ENCODE data around the gene SLX4IP. TPM values are rescaled to one million over a fixed set of nuclear protein-coding genes. Genes with fewer than 3 reads are reported as not detected.

Gene SLX4IP
- polyA plus RNA-seq, 1 experiment, result 2.8 TPM

DNA sequence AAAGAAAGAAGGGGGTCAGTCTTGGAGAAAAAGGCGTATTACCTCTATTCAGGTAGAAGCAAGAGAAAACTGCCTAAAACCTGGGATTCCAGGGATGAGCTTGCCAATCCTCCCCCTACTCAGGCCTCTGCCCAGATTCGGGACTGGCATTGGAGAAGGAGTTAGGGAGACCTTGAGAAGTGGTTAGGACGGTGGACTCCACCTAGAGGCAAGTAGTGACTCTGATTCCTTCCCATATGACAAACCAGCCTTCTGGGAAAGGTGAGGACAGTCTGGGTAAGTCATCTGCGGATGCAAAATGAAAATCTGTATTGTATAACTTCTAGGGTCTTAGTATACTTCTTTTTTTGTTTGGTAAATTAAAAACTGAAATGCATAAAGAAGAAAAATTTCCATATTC lies 43.8 kb downstream of the SLX4IP start:
- POLR2A ChIA-PET, result no interaction called here
- TF ChIP-seq, protein P1, sequence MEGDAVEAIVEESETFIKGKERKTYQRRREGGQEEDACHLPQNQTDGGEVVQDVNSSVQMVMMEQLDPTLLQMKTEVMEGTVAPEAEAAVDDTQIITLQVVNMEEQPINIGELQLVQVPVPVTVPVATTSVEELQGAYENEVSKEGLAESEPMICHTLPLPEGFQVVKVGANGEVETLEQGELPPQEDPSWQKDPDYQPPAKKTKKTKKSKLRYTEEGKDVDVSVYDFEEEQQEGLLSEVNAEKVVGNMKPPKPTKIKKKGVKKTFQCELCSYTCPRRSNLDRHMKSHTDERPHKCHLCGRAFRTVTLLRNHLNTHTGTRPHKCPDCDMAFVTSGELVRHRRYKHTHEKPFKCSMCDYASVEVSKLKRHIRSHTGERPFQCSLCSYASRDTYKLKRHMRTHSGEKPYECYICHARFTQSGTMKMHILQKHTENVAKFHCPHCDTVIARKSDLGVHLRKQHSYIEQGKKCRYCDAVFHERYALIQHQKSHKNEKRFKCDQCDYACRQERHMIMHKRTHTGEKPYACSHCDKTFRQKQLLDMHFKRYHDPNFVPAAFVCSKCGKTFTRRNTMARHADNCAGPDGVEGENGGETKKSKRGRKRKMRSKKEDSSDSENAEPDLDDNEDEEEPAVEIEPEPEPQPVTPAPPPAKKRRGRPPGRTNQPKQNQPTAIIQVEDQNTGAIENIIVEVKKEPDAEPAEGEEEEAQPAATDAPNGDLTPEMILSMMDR (IDR thresholded peaks at IDR 0.05; ENCODE audit: low read depth, low read length), result no peak
- H3K27ac ChIP-seq (ENCODE audit: low read depth, low read length), result no peak overlapping the region
- DNase-seq (ENCODE audit: low read depth, low spot score), result no peak
- no peaks in the 10 kb centered on the region; the same call in 1 of the 2 replicates for H3K9me3 ChIP-seq (ENCODE audit: control insufficient read depth, insufficient read depth, low read length)
- no peak overlapping the region for H3K4me3 ChIP-seq (ENCODE audit: low read depth, low read length)
- CTCF ChIA-PET, result no interaction called here
- H3K27me3 ChIP-seq (ENCODE audit: control insufficient read depth, insufficient read depth, low read length), result no peaks in the 10 kb centered on the region

DNA sequence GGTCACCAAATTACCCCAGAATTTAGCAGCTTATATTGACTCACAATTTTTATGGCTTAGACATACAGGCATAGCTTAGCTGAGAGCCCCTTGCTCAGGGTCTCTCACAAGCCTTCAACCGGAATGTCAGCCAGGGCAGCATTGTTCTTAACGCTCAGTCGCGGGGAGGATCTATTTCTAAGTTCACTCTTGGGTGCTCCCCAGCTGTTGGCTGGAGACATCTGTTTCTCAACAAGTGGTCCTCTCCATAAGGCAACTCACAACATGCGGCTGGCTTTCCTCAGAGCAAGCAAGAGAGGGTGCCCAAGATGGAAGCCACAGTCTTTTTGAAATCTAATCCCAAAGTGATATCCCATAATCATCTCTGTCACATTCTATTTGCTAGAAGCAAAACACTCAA lies 46.6 kb downstream of the SLX4IP start:
- H3K27me3 ChIP-seq (ENCODE audit: control insufficient read depth, insufficient read depth, low read length), result no peaks in the 10 kb centered on the region
- no peak overlapping the region for H3K27ac ChIP-seq (ENCODE audit: low read depth, low read length)
- H3K4me3 ChIP-seq (ENCODE audit: low read depth, low read length), result no peak overlapping the region
- ChIA-PET POLR2A (no interaction called here), CTCF (no interaction called here)
- DNase-seq (ENCODE audit: low read depth, low spot score), result no peak
- H3K9me3 ChIP-seq (ENCODE audit: control insufficient read depth, insufficient read depth, low read length), result no peaks in the 10 kb centered on the region
- TF ChIP-seq, protein P1 (IDR thresholded peaks at IDR 0.05; ENCODE audit: low read depth, low read length), result no peak

DNA sequence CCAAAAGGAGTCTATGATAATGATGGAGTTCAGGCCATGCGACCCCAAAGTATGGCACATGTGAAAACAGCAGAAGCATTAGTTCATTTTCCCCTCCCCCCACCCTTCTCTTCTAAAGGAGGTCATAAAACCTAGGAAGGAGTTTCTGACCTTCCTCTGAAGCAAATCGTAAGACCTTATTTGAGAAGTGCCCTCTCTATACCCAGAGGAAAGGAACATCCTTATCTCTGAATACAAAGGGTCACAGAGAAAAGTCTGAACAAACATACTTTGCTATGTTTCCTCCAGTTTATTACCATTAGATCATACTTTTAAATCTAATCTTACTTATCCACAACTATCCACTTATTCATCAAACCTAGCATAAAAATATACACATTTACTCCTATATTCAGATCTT lies 48.6 kb downstream of the SLX4IP start:
- Histone ChIP-seq H3K27me3 (ENCODE audit: control insufficient read depth, insufficient read depth, low read length) (no peaks in the 10 kb centered on the region), H3K4me3 (ENCODE audit: low read depth, low read length) (no peak overlapping the region), H3K9me3 (ENCODE audit: control insufficient read depth, insufficient read depth, low read length) (no peaks in the 10 kb centered on the region), H3K27ac (ENCODE audit: low read depth, low read length) (no peak overlapping the region)
- DNase-seq (ENCODE audit: low read depth, low spot score), result no peak
- TF ChIP-seq, protein P1 (IDR thresholded peaks at IDR 0.05; ENCODE audit: low read depth, low read length), result no peak
- ChIA-PET POLR2A (no interaction called here), CTCF (no interaction called here)

DNA sequence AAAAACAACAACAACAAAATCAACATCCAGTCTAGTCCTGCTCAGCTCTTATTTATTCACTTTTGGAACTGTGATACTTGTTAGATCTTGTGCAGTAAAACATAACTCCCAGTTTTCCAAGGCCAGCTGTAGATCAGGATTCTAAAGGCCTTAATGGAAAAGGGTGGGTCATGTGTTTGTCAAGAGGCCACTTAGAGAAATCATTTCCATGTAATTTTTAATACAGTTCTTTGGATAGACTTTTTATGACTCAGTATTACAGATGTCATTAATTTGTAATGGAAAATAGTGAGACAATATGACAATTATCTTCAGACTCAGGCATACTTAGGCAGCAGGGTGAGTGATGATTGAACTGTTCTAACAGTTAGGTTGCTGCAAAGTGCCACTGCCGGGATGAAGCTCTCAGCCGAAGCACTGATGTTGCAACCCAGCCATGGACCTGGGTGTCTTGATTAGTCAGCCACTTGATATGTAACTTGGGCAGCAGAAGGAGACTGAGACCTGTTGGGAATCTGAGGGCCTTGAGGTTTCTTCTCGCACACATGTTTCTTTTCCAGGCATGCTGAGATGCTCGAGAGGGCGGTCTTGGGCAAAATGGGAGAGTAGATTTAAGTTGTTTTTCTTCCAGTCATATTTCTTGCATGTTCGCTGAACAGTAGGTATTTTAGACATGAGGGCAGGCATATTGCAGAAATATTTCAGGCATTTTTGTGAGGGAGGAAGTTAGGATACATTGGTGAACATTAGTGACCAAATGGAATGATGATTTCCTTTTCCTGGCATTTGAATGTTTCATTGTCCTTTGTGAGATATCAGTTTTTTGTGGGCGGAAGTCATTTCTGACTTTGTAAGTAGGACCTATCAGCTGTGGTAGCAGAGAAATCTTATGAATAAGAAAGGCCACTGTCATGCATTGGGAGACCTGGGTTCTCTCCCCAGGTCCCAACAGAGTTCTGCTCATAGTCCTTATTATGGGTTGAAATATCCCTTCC lies 52.3 kb downstream of the SLX4IP start:
- CTCF ChIA-PET, result interaction anchor here (0.6 kb wide), 1 partner anchor 61 kb away, joined by 3 read pairs; no protein-coding TSS in a partner anchor
- TF ChIP-seq, protein P1 (IDR thresholded peaks at IDR 0.05; ENCODE audit: low read depth, low read length), result no peak
- Histone ChIP-seq H3K9me3 (ENCODE audit: control insufficient read depth, insufficient read depth, low read length) (no peaks in the 10 kb centered on the region), H3K4me3 (ENCODE audit: low read depth, low read length) (no peak overlapping the region), H3K27ac (ENCODE audit: low read depth, low read length) (no peak overlapping the region), H3K27me3 (ENCODE audit: control insufficient read depth, insufficient read depth, low read length) (no peaks in the 10 kb centered on the region)
- DNase-seq (ENCODE audit: low read depth, low spot score), result no peak
- POLR2A ChIA-PET, result no interaction called here

DNA sequence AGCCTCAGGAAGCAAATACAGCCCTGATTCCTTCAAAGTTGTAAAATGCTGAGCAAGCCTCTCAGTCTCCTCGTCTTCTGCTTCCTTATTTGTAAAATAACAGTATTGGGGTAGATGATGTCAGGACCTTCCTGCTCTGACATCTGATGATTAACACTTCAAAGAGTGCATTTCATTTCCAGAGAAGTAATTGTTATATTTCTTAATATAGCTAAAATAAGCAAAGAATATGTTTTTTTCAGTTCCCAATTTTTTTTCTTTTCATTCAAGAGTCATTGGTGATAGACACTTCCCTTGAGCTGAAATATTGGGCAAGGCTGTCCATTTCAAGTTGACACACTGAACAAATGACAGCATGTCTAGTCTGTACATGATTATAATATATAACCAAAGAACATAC lies 53.4 kb downstream of the SLX4IP start:
- DNase-seq (ENCODE audit: low read depth, low spot score), result no peak
- ChIA-PET CTCF (no interaction called here), POLR2A (no interaction called here)
- TF ChIP-seq, protein P1 (IDR thresholded peaks at IDR 0.05; ENCODE audit: low read depth, low read length), result no peak
- no peaks in the 10 kb centered on the region for H3K27me3 ChIP-seq (ENCODE audit: control insufficient read depth, insufficient read depth, low read length)
- H3K9me3 ChIP-seq (ENCODE audit: control insufficient read depth, insufficient read depth, low read length), result no peaks in the 10 kb centered on the region
- no peak overlapping the region for H3K4me3 ChIP-seq (ENCODE audit: low read depth, low read length)
- no peak overlapping the region for H3K27ac ChIP-seq (ENCODE audit: low read depth, low read length)
